HL-60/S4 treated with phorbol 12-myristate 13-acetate at 8.2 ng/mL for 4 days and 3 days (cell line): ENCODE measurements around the gene ARL5B.
"Not testable (repeated sequence)": the region's sequence is repeated elsewhere in the genome, so short reads cannot be mapped to it uniquely, and the experiment has no call there.

ENCODE experiments used
- in situ Hi-C: fragments of 300-500 bp; cut with MboI; formaldehyde crosslinking; loops from 2 replicates; pipeline ENCODE4 v1.15.0; 2022; ENCODE audit warnings: low sequenced_read_pairs

The ARL5B gene

GRCh38 chr10:18659125-18659818 lies at the start of gene ARL5B:
Gene ARL5B, plus strand, starts transcription at chr10:18659431. Its CDS starts 207 bp downstream, at chr10:18659638.
- in situ Hi-C loops, result no loop called here

GRCh38 chr10:18610517-18610916 lies 48.7 kb upstream of the ARL5B start:
- in situ Hi-C loops, result no loop called here

GRCh38 chr10:18611168-18611567 lies 48.1 kb upstream of the ARL5B start:
- in situ Hi-C loops, result no loop called here

- in situ Hi-C loops, result no loop called here
These were observed 43.6 kb upstream of the ARL5B start for GRCh38 chr10:18615618-18616017.

- in situ Hi-C loops, result no loop called here
These were observed 42.9 kb upstream of the ARL5B start for GRCh38 chr10:18616337-18616736.

GRCh38 chr10:18619016-18619415 lies 40.2 kb upstream of the ARL5B start:
- in situ Hi-C loops, result no loop called here

GRCh38 chr10:18620856-18621255 lies 38.4 kb upstream of the ARL5B start:
- in situ Hi-C loops, result no loop called here

GRCh38 chr10:18623671-18624070 lies 35.6 kb upstream of the ARL5B start:
- in situ Hi-C loops, result not testable (repeated sequence)

GRCh38 chr10:18625886-18626285 lies 33.3 kb upstream of the ARL5B start:
- in situ Hi-C loops, result no loop called here

- in situ Hi-C loops, result not testable (repeated sequence)
These were observed 31.7 kb upstream of the ARL5B start for GRCh38 chr10:18627452-18628018.

GRCh38 chr10:18632500-18632899 lies 26.7 kb upstream of the ARL5B start:
- in situ Hi-C loops, result not testable (repeated sequence)

- in situ Hi-C loops, result no loop called here
These were observed 23.2 kb upstream of the ARL5B start for GRCh38 chr10:18635995-18636394.

GRCh38 chr10:18637400-18637799 lies 21.8 kb upstream of the ARL5B start:
- in situ Hi-C loops, result not testable (repeated sequence)

GRCh38 chr10:18639719-18640118 lies 19.5 kb upstream of the ARL5B start:
- in situ Hi-C loops, result not testable (repeated sequence)

- in situ Hi-C loops, result no loop called here
These were observed 12.1 kb upstream of the ARL5B start for GRCh38 chr10:18647151-18647550.

- in situ Hi-C loops, result no loop called here
These were observed 11.3 kb upstream of the ARL5B start for GRCh38 chr10:18647945-18648344.

- in situ Hi-C loops, result no loop called here
These were observed 9.8 kb upstream of the ARL5B start for GRCh38 chr10:18649364-18649959.

GRCh38 chr10:18650404-18650997 lies 8.7 kb upstream of the ARL5B start:
- in situ Hi-C loops, result no loop called here

- in situ Hi-C loops, result no loop called here
These were observed 7.8 kb upstream of the ARL5B start, which contains the start of gene NSUN6 for GRCh38 chr10:18651324-18652007. Gene NSUN6, minus strand, starts transcription at chr10:18651587. Its CDS starts 384 bp downstream, at chr10:18651203.

GRCh38 chr10:18653112-18653511 lies 6.1 kb upstream of the ARL5B start:
- in situ Hi-C loops, result no loop called here

GRCh38 chr10:18656724-18657123 lies 2.5 kb upstream of the ARL5B start:
- in situ Hi-C loops, result no loop called here
